Measurements from ENCODE around the gene PFDN5.

- TF ChIP-seq CTCF (IDR thresholded peaks at IDR 0.05) (peak in 3 of 4 experiments; percentile 70 to 79 (median 75)), POLR2A (IDR thresholded peaks at IDR 0.05) (no peak)
Measured at GRCh38 chr12:53287741-53288216, 7.6 kb upstream of the PFDN5 start.
